ENCODE data around the gene SIM1. TPM values are rescaled to one million over a fixed set of nuclear protein-coding genes. Genes with fewer than 3 reads are reported as not detected.

Gene SIM1
- total and polyA plus RNA-seq, 12 donors = not detected

DNA sequence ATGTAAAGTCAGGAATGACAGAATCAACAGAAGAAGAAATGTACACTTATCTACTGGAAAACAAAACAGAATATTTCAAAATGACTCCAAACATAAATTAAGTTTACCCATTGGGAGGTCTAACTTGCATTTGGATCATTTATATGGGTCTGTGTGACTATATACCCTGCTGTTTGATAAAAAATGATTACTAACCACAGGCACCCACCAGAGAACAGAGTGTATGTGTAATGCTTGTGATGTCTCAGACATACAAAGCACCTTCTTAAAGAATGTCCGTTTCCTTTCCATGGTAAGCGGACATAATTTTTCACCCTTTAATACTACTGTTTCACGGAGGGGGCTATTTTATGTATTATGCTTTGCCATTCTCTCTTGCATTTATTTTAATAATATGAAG, 19.2 kb downstream of the SIM1 start:
- TF ChIP-seq, protein P1, sequence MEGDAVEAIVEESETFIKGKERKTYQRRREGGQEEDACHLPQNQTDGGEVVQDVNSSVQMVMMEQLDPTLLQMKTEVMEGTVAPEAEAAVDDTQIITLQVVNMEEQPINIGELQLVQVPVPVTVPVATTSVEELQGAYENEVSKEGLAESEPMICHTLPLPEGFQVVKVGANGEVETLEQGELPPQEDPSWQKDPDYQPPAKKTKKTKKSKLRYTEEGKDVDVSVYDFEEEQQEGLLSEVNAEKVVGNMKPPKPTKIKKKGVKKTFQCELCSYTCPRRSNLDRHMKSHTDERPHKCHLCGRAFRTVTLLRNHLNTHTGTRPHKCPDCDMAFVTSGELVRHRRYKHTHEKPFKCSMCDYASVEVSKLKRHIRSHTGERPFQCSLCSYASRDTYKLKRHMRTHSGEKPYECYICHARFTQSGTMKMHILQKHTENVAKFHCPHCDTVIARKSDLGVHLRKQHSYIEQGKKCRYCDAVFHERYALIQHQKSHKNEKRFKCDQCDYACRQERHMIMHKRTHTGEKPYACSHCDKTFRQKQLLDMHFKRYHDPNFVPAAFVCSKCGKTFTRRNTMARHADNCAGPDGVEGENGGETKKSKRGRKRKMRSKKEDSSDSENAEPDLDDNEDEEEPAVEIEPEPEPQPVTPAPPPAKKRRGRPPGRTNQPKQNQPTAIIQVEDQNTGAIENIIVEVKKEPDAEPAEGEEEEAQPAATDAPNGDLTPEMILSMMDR (IDR thresholded peaks at IDR 0.05) = no peak
- Histone ChIP-seq H3K27ac (no peak overlapping the region), H3K4me1 (peaks cover 0 to 23% (median 14%) of the 10 kb centered on the region in 9 donors), H3K36me3 (no peaks in the 10 kb centered on the region), H3K27me3 (peaks cover 13 to 98% (median 94%) of the 10 kb centered on the region in 7 donors), H3K9me3 (no peaks in the 10 kb centered on the region), H3K4me3 (no peak overlapping the region)
- no peak for ATAC-seq
- WGBS, 2 donors = 43 to 46% methylated on average over 3 of the region's 3 CpGs
- DNase-seq = no peak
- intact Hi-C loops (cut with DNase I) = no loop called here

- 73 to 76% methylated on average over 1 of the region's 1 CpG for WGBS, 2 donors
- peaks cover 0 to 97% (median 76%) of the 10 kb centered on the region in 7 donors for H3K27me3 ChIP-seq
- H3K4me3 ChIP-seq = no peak overlapping the region
- no peaks in the 10 kb centered on the region for H3K4me1 ChIP-seq
- TF ChIP-seq, protein P1 (IDR thresholded peaks at IDR 0.05) = no peak
- intact Hi-C loops (cut with DNase I) = no loop called here
- peaks cover 0 to 5% (median 0%) of the 10 kb centered on the region in 11 donors for H3K9me3 ChIP-seq
- H3K36me3 ChIP-seq = no peaks in the 10 kb centered on the region
- DNase-seq (no peak), ATAC-seq (no peak)
- H3K27ac ChIP-seq = no peak overlapping the region
Measured at GRCh38 chr6:100440935-100441334, 23.8 kb downstream of the SIM1 start.

- no peaks in the 10 kb centered on the region for H3K36me3 ChIP-seq
- H3K9me3 ChIP-seq = peaks cover 0 to 5% (median 0%) of the 10 kb centered on the region in 11 donors
- 66 to 89% methylated on average over 3 of the region's 3 CpGs for WGBS, 2 donors
- intact Hi-C loops (cut with DNase I) = no loop called here
- TF ChIP-seq, protein P1 (IDR thresholded peaks at IDR 0.05) = no peak
- no peak overlapping the region for H3K4me3 ChIP-seq
- ATAC-seq (no peak), DNase-seq (no peak)
- no peaks in the 10 kb centered on the region for H3K4me1 ChIP-seq
- H3K27me3 ChIP-seq = peaks cover 0 to 86% (median 48%) of the 10 kb centered on the region in 7 donors
- no peak overlapping the region for H3K27ac ChIP-seq
Measured at GRCh38 chr6:100435299-100435698, 29.4 kb downstream of the SIM1 start.

DNA sequence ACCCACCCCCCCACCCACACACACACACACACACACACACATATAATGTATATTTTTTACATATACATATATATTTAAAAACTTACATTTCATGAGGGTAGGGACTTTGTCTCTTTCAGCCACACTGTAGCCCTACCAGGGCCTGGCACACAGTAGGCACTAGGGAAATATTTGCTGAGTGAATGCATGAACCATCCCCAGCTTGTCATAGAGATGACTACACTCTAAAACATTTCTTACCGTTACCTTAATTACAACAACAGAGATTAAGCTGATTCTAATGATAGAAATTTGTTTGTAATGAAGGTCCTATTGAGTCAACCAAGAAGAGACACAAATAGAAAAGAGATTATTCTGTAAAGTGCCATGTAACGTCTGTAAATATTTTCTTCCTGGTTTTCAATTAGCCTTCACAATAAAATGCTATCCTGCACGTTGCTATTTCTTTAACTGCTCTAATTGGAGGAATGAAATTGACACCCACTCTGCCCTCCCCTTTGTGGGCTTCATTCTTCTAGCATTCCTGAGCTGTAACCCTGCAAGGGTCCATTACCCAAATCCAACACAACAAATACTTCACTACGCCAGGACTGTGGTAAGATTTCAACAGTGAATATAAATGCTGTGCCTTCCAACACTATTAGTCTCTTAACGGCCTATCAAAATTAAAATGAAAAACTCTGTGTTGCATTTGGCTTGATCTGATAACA, 30.8 kb downstream of the SIM1 start:
- DNase-seq (no peak), ATAC-seq (no peak)
- TF ChIP-seq, protein P1 (IDR thresholded peaks at IDR 0.05) = no peak
- H3K4me1 ChIP-seq = no peaks in the 10 kb centered on the region
- H3K36me3 ChIP-seq = no peaks in the 10 kb centered on the region
- peaks cover 0 to 76% (median 40%) of the 10 kb centered on the region in 7 donors for H3K27me3 ChIP-seq
- no peak overlapping the region for H3K4me3 ChIP-seq
- H3K9me3 ChIP-seq = peaks cover 0 to 5% (median 0%) of the 10 kb centered on the region in 11 donors
- no peak overlapping the region for H3K27ac ChIP-seq
- 64 to 67% methylated on average over 5 of the region's 5 CpGs for WGBS, 2 donors
- intact Hi-C loops (cut with DNase I) = loop anchor here in 1 of 10 donors (5.0 kb wide), 1 partner anchor 768 kb away; no protein-coding TSS in a partner anchor

Data from heart right ventricle (tissue), 16 donors.